ENCODE data around the gene C19orf12. TPM values are rescaled to one million over a fixed set of nuclear protein-coding genes. Genes with fewer than 3 reads are reported as not detected.

Gene C19orf12
- total RNA-seq, 1 donor: 48.5 TPM

- H3K36me3 ChIP-seq (ENCODE audit: insufficient read depth, low read length): peaks cover 6% of the 10 kb centered on the region
- H3K4me1 ChIP-seq (ENCODE audit: insufficient read depth, low read length): peaks cover 36% of the 10 kb centered on the region
- no peak overlapping the region for H3K27ac ChIP-seq (ENCODE audit: low read depth, low read length)
- H3K4me3 ChIP-seq (ENCODE audit: insufficient read depth, low read length): no peak overlapping the region
- H3K27me3 ChIP-seq (ENCODE audit: insufficient read depth, low read length): no peaks in the 10 kb centered on the region
- peak; percentile 71 for DNase-seq (ENCODE audit: insufficient read length, low spot score, missing footprints)
- no peak overlapping the region for H2AFZ ChIP-seq (ENCODE audit: low read length)
- peaks cover 39% of the 10 kb centered on the region for H4K20me1 ChIP-seq (ENCODE audit: insufficient read depth, low read length)
- TF ChIP-seq CTCF (IDR thresholded peaks at IDR 0.05; ENCODE audit: extremely low read depth, low read depth, low read length): peak; percentile 28
- no peaks in the 10 kb centered on the region for H3K9me3 ChIP-seq (ENCODE audit: low read depth, low read length)
- H3K79me2 ChIP-seq (ENCODE audit: insufficient read depth, low read length): peaks cover 80% of the 10 kb centered on the region
- H3K4me2 ChIP-seq (ENCODE audit: insufficient read depth, low read length): no peak overlapping the region
Measured at GRCh38 chr19:29668746-29669609, 46.1 kb downstream of the C19orf12 start.

GRCh38 chr19:29667901-29668341 lies 47.1 kb downstream of the C19orf12 start:
- Histone ChIP-seq H3K4me3 (ENCODE audit: insufficient read depth, low read length) (no peak overlapping the region), H3K9me3 (ENCODE audit: low read depth, low read length) (no peaks in the 10 kb centered on the region), H2AFZ (ENCODE audit: low read length) (no peak overlapping the region), H4K20me1 (ENCODE audit: insufficient read depth, low read length) (peaks cover 34% of the 10 kb centered on the region), H3K36me3 (ENCODE audit: insufficient read depth, low read length) (peaks cover 6% of the 10 kb centered on the region), H3K27me3 (ENCODE audit: insufficient read depth, low read length) (no peaks in the 10 kb centered on the region), H3K79me2 (ENCODE audit: insufficient read depth, low read length) (peaks cover 69% of the 10 kb centered on the region), H3K27ac (ENCODE audit: low read depth, low read length) (no peak overlapping the region), H3K4me1 (ENCODE audit: insufficient read depth, low read length) (peaks cover 46% of the 10 kb centered on the region), H3K4me2 (ENCODE audit: insufficient read depth, low read length) (no peak overlapping the region)
- no peak for DNase-seq (ENCODE audit: insufficient read length, low spot score, missing footprints)
- no peak for TF ChIP-seq CTCF (IDR thresholded peaks at IDR 0.05; ENCODE audit: extremely low read depth, low read depth, low read length)

GRCh38 chr19:29667387-29667783 lies 47.7 kb downstream of the C19orf12 start:
- Histone ChIP-seq H3K27me3 (ENCODE audit: insufficient read depth, low read length) (no peaks in the 10 kb centered on the region), H3K4me1 (ENCODE audit: insufficient read depth, low read length) (peaks cover 50% of the 10 kb centered on the region), H3K4me2 (ENCODE audit: insufficient read depth, low read length) (peak overlapping the region; percentile 99), H4K20me1 (ENCODE audit: insufficient read depth, low read length) (peaks cover 29% of the 10 kb centered on the region), H2AFZ (ENCODE audit: low read length) (no peak overlapping the region), H3K36me3 (ENCODE audit: insufficient read depth, low read length) (peaks cover 6% of the 10 kb centered on the region), H3K9me3 (ENCODE audit: low read depth, low read length) (no peaks in the 10 kb centered on the region), H3K79me2 (ENCODE audit: insufficient read depth, low read length) (peaks cover 64% of the 10 kb centered on the region), H3K27ac (ENCODE audit: low read depth, low read length) (peak overlapping the region; percentile 99), H3K4me3 (ENCODE audit: insufficient read depth, low read length) (peak overlapping the region; percentile 90)
- peak; percentile 43 for DNase-seq (ENCODE audit: insufficient read length, low spot score, missing footprints)
- no peak for TF ChIP-seq CTCF (IDR thresholded peaks at IDR 0.05; ENCODE audit: extremely low read depth, low read depth, low read length)
